Nephron (organoid): ENCODE results near the gene SOCS6.
"Not testable (repeated sequence)": the region's sequence is repeated elsewhere in the genome, so short reads cannot be mapped to it uniquely, and the experiment has no call there.

Experiments
- H3K27ac Mint-ChIP-seq, 3 experiments: 2 replicates each; pipeline ENCODE4 v1.8.0; 2020; ENCODE audit warnings: mixed read lengths in 3 of 3, mild to moderate bottlenecking in 2 of 3, moderate library complexity in 1 of 3
- H3K27me3 Mint-ChIP-seq: 2 replicates; pipeline ENCODE4 v1.8.0; 2021; ENCODE audit warnings: low read depth, mild to moderate bottlenecking, moderate library complexity, mixed read lengths
- H3K36me3 Mint-ChIP-seq: 2 replicates; pipeline ENCODE4 v1.8.0; 2020; ENCODE audit warnings: low read depth, mixed read lengths
- H3K4me1 Mint-ChIP-seq: 2 replicates; pipeline ENCODE4 v1.8.0; 2020; ENCODE audit warnings: mixed read lengths
- H3K4me3 Mint-ChIP-seq, 3 experiments: 2 replicates each; pipeline ENCODE4 v1.8.0; 2020; ENCODE audit warnings: mild to moderate bottlenecking in 3 of 3, mixed read lengths in 3 of 3, moderate library complexity in 2 of 3
- H3K9me3 Mint-ChIP-seq: 2 replicates; pipeline ENCODE4 v1.8.0; 2020; ENCODE audit warnings: mixed read lengths
- CTCF ChIP-seq, 3 experiments: fragments of 200-600 bp; sonication (generic); IDR thresholded peaks; one replicate each; pipeline ENCODE4 v1.5.0; 2021; ENCODE audit warnings: antibody characterized with exemption in 3 of 3; ENCODE audit not compliant: unreplicated experiment in 3 of 3

SOCS6 gene

DNA sequence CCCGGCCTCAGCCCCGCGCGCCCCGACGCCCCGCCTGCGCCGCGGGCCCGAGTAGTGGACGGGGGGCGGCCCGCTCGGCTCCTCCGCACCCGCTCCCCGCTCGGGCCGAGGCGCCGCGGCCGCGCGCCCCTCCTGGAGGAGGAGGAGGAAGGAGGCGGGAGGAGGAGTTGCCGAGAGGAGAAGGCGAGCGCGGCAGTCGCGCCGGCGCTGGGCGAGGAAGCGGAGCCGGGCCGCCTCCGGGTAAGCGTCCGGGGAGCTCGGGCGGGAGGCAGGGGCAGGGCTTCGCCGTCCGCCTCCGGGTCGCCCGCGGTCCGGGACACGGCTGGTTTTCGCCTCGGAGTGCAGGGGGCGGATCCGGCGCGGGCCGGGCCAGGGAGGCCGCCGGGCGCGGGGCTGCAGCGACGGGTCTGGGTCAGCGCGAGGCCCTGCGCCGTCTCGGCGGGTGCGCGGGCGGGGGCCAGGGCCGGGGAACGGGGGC lies at the start of gene SOCS6:
SOCS6 (plus strand) TSS at position 195 of the 478 bp plus-strand sequence. CDS start 35,624 bp downstream, outside the sequence.
- peak within 1 kb of the TSS; percentile 93 to 100 (median 99) for H3K4me3 Mint-ChIP-seq
- H3K27ac Mint-ChIP-seq = peak within 1 kb of the TSS; percentile 99
- peaks cover 8% of the 10 kb centered on the region for H3K36me3 Mint-ChIP-seq

DNA sequence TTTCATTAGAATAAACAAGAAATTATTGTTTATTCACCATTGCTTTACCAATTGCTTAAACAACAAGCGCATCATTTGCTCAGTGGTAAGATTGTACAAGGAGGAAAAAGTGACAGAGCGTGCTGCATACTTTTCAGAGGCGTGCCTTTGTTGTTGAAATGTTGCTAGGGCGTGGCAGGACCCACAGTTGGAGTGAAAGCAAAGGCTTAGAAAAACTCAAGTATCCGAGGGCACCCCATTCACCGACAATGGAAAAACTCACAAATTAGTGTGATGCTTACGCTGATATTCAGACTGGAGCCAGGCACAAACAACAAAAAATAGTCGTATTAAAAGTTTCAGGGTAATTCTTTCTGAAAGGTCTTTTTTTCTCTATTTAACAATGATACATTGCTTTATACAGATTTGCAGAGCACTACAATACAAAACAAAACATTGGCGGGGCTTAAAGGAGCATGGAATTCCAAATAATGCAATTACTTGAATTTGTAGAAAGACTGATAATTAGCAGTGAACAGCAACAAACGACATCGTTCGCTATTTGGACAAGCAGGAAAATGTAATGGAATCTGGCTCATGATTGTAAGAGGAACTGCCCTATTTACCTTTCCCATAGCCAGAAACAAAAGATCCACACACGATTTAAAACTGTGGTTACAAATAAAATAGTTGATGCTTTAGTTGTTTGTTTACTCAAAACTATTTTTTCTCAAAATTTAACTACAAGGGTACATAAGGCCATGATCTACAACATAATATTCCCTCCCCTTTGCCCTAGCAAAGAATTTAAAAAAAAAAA lies 45.5 kb upstream of the SOCS6 start:
- Mint-ChIP-seq H3K27me3 (peaks cover 8% of the 10 kb centered on the region), H3K4me1 (peaks cover 6% of the 10 kb centered on the region), H3K9me3 (peaks cover 3% of the 10 kb centered on the region), H3K27ac (no peak overlapping the region), H3K36me3 (no peaks in the 10 kb centered on the region), H3K4me3 (no peak overlapping the region)
- no peak for TF ChIP-seq CTCF (IDR thresholded peaks at IDR 0.05; ENCODE audit: unreplicated experiment in 3 of 3)

More for the DNA sequence above, at the start of gene SOCS6:
- TF ChIP-seq CTCF (IDR thresholded peaks at IDR 0.05; ENCODE audit: unreplicated experiment in 3 of 3) = no peak
- H3K27me3 Mint-ChIP-seq = no peaks in the 10 kb centered on the region
- peaks cover 39% of the 10 kb centered on the region for H3K4me1 Mint-ChIP-seq
- no peaks in the 10 kb centered on the region for H3K9me3 Mint-ChIP-seq

DNA sequence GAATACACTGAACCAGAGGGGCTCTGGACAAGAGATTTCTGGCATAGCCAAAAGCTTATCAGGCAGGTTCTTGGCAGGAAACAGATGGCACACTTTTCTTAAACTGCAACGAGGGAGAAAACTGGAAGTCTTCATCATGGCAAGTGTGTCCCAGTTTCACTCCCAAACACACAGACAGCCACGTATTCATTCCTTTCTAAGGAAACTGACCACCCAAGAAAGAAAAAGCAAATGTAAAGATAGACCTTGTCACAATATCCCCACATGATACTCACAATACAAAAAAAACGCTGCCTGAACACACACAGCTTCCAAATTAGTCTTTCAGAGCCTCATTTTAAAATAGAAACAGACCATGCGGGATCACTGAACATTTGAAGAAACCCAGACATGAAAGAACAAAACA lies 42.8 kb upstream of the SOCS6 start:
- Mint-ChIP-seq H3K27me3 (peaks cover 5% of the 10 kb centered on the region), H3K4me1 (peaks cover 6% of the 10 kb centered on the region), H3K4me3 (no peak overlapping the region), H3K36me3 (no peaks in the 10 kb centered on the region), H3K27ac (no peak overlapping the region), H3K9me3 (no peaks in the 10 kb centered on the region)
- TF ChIP-seq CTCF (IDR thresholded peaks at IDR 0.05; ENCODE audit: unreplicated experiment in 3 of 3) = no peak

- Mint-ChIP-seq H3K4me3 (no peak overlapping the region), H3K9me3 (no peaks in the 10 kb centered on the region), H3K36me3 (no peaks in the 10 kb centered on the region)
Measured at GRCh38 chr18:70249118-70249517, 39.7 kb upstream of the SOCS6 start.

GRCh38 chr18:70249861-70250260 lies 39.0 kb upstream of the SOCS6 start:
- H3K4me3 Mint-ChIP-seq, H3K4me1 Mint-ChIP-seq, H3K36me3 Mint-ChIP-seq, H3K27me3 Mint-ChIP-seq, H3K27ac Mint-ChIP-seq, H3K9me3 Mint-ChIP-seq: not testable (repeated sequence)

More at GRCh38 chr18:70249118-70249517, 39.7 kb upstream of the SOCS6 start:
- no peaks in the 10 kb centered on the region for H3K27me3 Mint-ChIP-seq
- H3K4me1 Mint-ChIP-seq = peaks cover 6% of the 10 kb centered on the region
- H3K27ac Mint-ChIP-seq = no peak overlapping the region
- no peak for TF ChIP-seq CTCF (IDR thresholded peaks at IDR 0.05; ENCODE audit: unreplicated experiment in 3 of 3)

DNA sequence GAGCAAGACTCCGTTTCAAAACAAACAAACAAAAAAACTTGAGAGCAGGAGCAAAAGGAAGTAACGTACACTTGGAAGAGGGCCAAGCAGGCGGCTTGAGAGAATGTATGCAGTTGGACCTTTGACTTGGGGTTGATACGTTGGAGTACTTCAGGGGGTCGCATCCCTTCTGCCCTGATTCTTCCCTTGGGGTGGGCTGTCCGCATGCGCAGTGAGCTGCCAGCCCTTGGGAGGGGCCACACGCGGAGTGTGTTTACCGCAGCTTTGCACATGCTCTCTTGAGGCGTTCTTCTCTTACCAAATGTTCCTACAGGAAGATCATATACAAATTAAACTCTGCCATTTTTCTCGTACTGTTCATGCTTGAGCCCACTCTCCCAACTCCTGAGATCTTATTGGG lies 38.1 kb upstream of the SOCS6 start:
- H3K27ac Mint-ChIP-seq = no peak overlapping the region
- no peak overlapping the region for H3K4me3 Mint-ChIP-seq
- no peaks in the 10 kb centered on the region for H3K27me3 Mint-ChIP-seq
- no peaks in the 10 kb centered on the region for H3K9me3 Mint-ChIP-seq
- no peaks in the 10 kb centered on the region for H3K36me3 Mint-ChIP-seq
- peaks cover 5% of the 10 kb centered on the region for H3K4me1 Mint-ChIP-seq
- no peak for TF ChIP-seq CTCF (IDR thresholded peaks at IDR 0.05; ENCODE audit: unreplicated experiment in 3 of 3)
